VCaP (cell line): ENCODE data around the gene ENPP6.

Experiments used
- H3K27ac ChIP-seq: fragments of 450-650 bp; 2 replicates; pipeline ENCODE4 v1.5.1; 2017
- CTCF ChIP-seq: fragments of 450-650 bp; conservative IDR thresholded peaks from 2 replicates; pipeline ENCODE4 v1.5.1; 2017; ENCODE audit warnings: mild to moderate bottlenecking, moderate library complexity

Gene ENPP6

GRCh38 chr4:184046148-184046547, 171.5 kb downstream of the ENPP6 start:
- H3K27ac ChIP-seq, result no peak overlapping the region
- no peak for TF ChIP-seq CTCF

GRCh38 chr4:184041156-184041555, 176.5 kb downstream of the ENPP6 start:
- no peak overlapping the region for H3K27ac ChIP-seq
- TF ChIP-seq CTCF, result no peak

- TF ChIP-seq CTCF, result no peak
- no peak overlapping the region for H3K27ac ChIP-seq
Measured at GRCh38 chr4:184039963-184040383, 177.7 kb downstream of the ENPP6 start.
